ENCODE data around the gene TBC1D24. TPM values are rescaled to one million over a fixed set of nuclear protein-coding genes. Genes with fewer than 3 reads are reported as not detected.

The TBC1D24 gene
- total and polyA plus RNA-seq, 9 of the 15 experiments (the other 6 are each of a cell fraction or from before 2014, with no cell fraction given), result 1.7 to 22.6 (median 7.2) TPM

DNA sequence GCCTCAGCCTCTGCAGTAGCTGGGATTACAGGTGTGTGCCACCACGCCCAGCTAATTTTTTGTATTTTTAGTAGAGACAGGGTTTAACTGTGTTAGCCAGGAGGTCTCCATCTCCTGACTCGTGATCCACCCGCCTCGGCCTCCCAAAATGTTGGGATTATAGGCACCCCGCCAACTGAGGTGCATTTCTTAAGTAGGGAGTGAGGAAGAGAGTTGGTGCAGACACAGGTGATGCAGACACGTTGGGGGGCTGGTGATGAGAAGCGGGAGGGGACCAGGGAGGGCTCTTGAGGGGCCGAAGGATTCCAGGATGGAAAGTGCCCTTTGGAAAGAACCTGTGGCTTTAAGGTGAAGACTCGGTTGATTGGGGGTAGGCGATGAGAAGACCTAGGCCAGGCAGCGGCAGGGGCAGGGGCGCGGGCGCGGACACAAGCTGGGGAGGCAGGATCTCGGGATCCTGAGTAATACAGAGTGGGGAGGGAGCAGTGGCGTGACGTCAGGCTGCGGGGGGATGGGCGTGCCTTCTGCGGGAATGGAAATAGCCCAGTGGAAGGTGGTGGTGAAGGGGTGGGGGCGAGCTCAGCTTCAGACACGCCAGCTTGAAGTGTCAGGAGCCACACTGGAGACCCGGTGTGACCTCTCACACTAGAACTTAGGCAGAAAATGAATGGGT, 36.3 kb downstream of the TBC1D24 start (continued):
- TF ChIP-seq CHCHD3 (CRISPR knock-in tag; IDR thresholded peaks at IDR 0.05) (no peak), NFRKB (IDR thresholded peaks at IDR 0.05; ENCODE audit: low read depth) (0 out of 2 replicates have a peak, but pooled peaks have one; percentile 29), MCM2 (IDR thresholded peaks at IDR 0.05; ENCODE audit: low read depth) (no peak), PTBP1 (IDR thresholded peaks at IDR 0.05; ENCODE audit: low read depth, low read length) (no peak), TOE1 (IDR thresholded peaks at IDR 0.05; ENCODE audit: borderline replicate concordance) (no peak; the same call in none of the 2 replicates), TOE1 (CRISPR knock-in tag; IDR thresholded peaks at IDR 0.05; ENCODE audit: borderline replicate concordance, low read depth) (0 out of 2 replicates have a peak, but pooled peaks have one; percentile 27), STAG1 (CRISPR knock-in tag; IDR thresholded peaks at IDR 0.05; ENCODE audit: borderline replicate concordance) (no peak), PURB (CRISPR knock-in tag; IDR thresholded peaks at IDR 0.05; ENCODE audit: low read depth) (no peak), ASH1L (IDR thresholded peaks at IDR 0.05; ENCODE audit: borderline replicate concordance, low read depth, partially characterized antibody) (no peak), CBX1 (IDR thresholded peaks at IDR 0.05; ENCODE audit: low read depth) (no peak), XRCC4 (IDR thresholded peaks at IDR 0.05; ENCODE audit: extremely low read depth, insufficient read depth, insufficient read length) (no peak), RBM17 (IDR thresholded peaks at IDR 0.05; ENCODE audit: borderline replicate concordance, low read depth, low read length) (no peak), SMARCA5 (IDR thresholded peaks at IDR 0.05) (no peak), KDM4B (IDR thresholded peaks at IDR 0.05; ENCODE audit: borderline replicate concordance in 2 of 2, low read depth in 1 of 2) (no peak), CC2D1A (IDR thresholded peaks at IDR 0.05) (no peak), KLF13 (tag; IDR thresholded peaks at IDR 0.05; ENCODE audit: borderline replicate concordance, low read depth) (no peak)
- TF ChIP-seq, protein P1, sequence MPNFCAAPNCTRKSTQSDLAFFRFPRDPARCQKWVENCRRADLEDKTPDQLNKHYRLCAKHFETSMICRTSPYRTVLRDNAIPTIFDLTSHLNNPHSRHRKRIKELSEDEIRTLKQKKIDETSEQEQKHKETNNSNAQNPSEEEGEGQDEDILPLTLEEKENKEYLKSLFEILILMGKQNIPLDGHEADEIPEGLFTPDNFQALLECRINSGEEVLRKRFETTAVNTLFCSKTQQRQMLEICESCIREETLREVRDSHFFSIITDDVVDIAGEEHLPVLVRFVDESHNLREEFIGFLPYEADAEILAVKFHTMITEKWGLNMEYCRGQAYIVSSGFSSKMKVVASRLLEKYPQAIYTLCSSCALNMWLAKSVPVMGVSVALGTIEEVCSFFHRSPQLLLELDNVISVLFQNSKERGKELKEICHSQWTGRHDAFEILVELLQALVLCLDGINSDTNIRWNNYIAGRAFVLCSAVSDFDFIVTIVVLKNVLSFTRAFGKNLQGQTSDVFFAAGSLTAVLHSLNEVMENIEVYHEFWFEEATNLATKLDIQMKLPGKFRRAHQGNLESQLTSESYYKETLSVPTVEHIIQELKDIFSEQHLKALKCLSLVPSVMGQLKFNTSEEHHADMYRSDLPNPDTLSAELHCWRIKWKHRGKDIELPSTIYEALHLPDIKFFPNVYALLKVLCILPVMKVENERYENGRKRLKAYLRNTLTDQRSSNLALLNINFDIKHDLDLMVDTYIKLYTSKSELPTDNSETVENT (CRISPR knock-in tag; IDR thresholded peaks at IDR 0.05), result no peak
- TF ChIP-seq, protein P2, sequence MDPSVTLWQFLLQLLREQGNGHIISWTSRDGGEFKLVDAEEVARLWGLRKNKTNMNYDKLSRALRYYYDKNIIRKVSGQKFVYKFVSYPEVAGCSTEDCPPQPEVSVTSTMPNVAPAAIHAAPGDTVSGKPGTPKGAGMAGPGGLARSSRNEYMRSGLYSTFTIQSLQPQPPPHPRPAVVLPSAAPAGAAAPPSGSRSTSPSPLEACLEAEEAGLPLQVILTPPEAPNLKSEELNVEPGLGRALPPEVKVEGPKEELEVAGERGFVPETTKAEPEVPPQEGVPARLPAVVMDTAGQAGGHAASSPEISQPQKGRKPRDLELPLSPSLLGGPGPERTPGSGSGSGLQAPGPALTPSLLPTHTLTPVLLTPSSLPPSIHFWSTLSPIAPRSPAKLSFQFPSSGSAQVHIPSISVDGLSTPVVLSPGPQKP (CRISPR knock-in tag; IDR thresholded peaks at IDR 0.05), result no peak
- TF ChIP-seq, protein P3, sequence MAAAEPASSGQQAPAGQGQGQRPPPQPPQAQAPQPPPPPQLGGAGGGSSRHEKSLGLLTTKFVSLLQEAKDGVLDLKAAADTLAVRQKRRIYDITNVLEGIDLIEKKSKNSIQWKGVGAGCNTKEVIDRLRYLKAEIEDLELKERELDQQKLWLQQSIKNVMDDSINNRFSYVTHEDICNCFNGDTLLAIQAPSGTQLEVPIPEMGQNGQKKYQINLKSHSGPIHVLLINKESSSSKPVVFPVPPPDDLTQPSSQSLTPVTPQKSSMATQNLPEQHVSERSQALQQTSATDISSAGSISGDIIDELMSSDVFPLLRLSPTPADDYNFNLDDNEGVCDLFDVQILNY (CRISPR knock-in tag; IDR thresholded peaks at IDR 0.05), result no peak
- TF ChIP-seq, protein P4, sequence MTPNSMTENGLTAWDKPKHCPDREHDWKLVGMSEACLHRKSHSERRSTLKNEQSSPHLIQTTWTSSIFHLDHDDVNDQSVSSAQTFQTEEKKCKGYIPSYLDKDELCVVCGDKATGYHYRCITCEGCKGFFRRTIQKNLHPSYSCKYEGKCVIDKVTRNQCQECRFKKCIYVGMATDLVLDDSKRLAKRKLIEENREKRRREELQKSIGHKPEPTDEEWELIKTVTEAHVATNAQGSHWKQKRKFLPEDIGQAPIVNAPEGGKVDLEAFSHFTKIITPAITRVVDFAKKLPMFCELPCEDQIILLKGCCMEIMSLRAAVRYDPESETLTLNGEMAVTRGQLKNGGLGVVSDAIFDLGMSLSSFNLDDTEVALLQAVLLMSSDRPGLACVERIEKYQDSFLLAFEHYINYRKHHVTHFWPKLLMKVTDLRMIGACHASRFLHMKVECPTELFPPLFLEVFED (CRISPR knock-in tag; conservative IDR thresholded peaks at IDR 0.05), result no peak
- TF ChIP-seq, protein P5, sequence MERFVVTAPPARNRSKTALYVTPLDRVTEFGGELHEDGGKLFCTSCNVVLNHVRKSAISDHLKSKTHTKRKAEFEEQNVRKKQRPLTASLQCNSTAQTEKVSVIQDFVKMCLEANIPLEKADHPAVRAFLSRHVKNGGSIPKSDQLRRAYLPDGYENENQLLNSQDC (CRISPR knock-in tag; IDR thresholded peaks at IDR 0.05), result no peak
- TF ChIP-seq, protein P6, sequence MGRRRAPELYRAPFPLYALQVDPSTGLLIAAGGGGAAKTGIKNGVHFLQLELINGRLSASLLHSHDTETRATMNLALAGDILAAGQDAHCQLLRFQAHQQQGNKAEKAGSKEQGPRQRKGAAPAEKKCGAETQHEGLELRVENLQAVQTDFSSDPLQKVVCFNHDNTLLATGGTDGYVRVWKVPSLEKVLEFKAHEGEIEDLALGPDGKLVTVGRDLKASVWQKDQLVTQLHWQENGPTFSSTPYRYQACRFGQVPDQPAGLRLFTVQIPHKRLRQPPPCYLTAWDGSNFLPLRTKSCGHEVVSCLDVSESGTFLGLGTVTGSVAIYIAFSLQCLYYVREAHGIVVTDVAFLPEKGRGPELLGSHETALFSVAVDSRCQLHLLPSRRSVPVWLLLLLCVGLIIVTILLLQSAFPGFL (CRISPR knock-in tag; IDR thresholded peaks at IDR 0.05), result no peak
